HepG2 (cell line): ENCODE data around the gene TNFSF12.

ENCODE experiments used
- SOX13 ChIP-seq, 3 experiments: fragments of 450-650 bp in 1 of 3; sonication (generic) in 1 of 3; formaldehyde crosslinking in 1 of 3; IDR thresholded peaks in 2 of 3; conservative IDR thresholded peaks in 1 of 3; 2 replicates each; pipeline versions ENCODE4 v1.5.0 to v1.6.1; 2016 to 2020; ENCODE audit warnings: antibody characterized with exemption in 1 of 3, mild to moderate bottlenecking in 1 of 3, missing compliant biosample characterization in 1 of 3, missing genetic modification reagents in 1 of 3, moderate library complexity in 1 of 3
- TCF7 ChIP-seq: sonication (generic); IDR thresholded peaks from 2 replicates; pipeline ENCODE4 v1.6.1; 2016; ENCODE audit warnings: antibody characterized with exemption, low read depth

GRCh38 chr17:7508846-7509245, 40.0 kb upstream of the TNFSF12 start:
- TF ChIP-seq SOX13 (IDR thresholded peaks at IDR 0.05) = no peak
- TF ChIP-seq SOX13 (CRISPR knock-in tag; conservative IDR thresholded peaks at IDR 0.05 in 1 of 2, IDR thresholded peaks at IDR 0.05 in 1 of 2) = no peak
- TF ChIP-seq TCF7 = no peak
